CD4-positive, alpha-beta T cell treated with Interleukin-17A for 1 hour (primary cell): ENCODE results near the gene DGAT2.

Source experiments
- DNase-seq: peaks from one replicate; pipeline ENCODE4 v3.0.0-alpha.2; 2020

DGAT2 gene

GRCh38 chr11:75836417-75836816 lies 67.8 kb downstream of the DGAT2 start:
- DNase-seq: no peak

DNA sequence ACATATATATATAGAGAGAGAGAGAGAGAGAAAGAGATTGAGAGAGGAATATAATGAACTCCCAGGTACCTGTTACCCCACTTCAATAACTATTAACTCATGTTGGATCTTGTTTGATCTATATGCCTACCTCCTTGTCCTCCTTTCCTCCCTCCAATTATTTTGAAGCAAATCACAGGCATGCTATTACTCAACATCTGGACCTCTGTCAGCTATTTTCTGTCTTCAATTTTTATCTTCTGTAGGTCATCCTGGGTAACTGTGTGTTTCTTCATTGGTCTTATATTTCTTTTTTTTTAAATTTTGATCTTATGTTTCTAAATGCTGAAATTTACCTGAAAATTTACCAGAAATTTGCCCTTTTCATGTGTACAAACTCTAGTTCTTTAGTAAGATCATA lies 71.3 kb downstream of the DGAT2 start:
- no peak for DNase-seq

DNA sequence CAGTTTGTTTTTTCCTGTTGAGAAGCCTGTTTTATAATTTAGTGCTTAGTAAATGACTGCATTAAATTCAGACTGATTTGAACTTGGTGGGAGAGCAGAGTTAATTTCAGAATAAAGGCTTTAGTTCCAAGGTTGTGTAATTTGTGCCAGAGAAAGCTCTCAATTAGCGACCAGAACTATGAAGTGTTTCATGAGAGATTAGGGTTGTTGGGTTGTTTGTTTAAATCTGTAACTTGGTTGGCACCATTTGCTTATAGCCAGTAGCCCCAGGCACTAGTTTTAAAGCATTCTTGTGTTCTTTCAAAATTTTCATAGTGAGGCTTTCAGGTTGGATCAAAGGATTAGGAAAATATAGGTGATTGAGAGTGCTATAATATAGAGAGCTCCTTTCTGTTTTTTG lies 71.9 kb downstream of the DGAT2 start:
- DNase-seq: no peak

- no peak for DNase-seq
Observed at GRCh38 chr11:75841739-75842138, 73.2 kb downstream of the DGAT2 start.

DNA sequence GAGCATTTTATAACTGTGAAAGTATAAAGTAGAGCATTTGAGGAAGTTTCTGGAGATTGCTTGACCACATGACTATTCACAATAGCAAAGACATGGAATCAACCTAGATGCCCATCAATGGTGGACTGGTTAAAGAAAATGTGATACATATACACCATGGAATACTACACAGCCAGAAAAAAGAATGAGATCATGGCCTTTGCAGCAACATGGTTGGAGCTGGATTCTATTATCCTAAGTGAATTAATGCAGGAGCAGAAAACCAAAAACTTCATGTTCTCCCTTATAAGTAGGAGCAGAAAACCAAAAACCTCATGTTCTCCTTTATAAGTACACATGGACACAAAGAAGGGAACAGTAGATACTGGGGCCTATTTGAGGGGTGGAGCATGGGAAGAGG lies 76.7 kb downstream of the DGAT2 start:
- DNase-seq: no peak

DNA sequence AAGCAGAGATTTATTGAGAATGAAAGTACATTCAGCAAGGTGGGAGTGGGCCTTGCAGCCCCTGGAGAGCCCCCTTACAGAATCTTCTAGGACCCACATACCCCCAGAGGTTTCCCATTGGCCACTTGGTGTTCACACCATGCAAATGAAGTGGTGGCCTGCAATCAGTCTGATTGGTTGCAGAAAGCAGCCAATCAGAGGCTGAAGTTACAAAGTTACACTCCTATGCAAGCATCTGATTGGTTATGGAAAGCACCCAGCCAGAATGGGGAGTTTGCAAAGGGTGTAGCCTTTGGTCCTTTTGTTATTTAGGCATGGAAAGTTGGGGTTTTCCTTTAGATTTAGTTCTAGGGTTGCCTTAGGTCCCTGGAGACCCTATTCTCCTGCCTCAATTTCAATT lies 81.3 kb downstream of the DGAT2 start:
- DNase-seq: no peak

DNA sequence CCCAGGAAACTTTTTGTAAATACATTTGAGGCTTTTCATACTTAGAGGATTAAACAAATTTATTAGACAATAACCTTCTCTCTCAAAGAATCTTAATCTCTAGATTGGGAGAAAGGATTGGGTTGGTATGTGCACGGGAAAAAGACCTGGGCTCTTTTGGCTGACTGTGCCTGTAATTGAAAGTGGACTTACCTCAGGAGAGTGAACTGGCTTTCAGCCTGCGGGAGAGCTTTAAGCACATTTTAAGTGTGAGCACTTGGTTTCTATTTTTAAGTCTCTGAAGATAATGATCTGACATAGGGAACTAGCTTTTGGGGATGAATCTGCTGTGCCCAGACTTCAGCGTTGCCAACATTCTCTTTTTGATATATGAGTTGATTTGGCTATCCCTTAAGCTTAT lies 82.2 kb downstream of the DGAT2 start:
- no peak for DNase-seq
